Tibial artery (tissue), 4 donors: ENCODE measurements around the gene KRT25.

Source experiments
- DNase-seq, 2 donors: peaks; one replicate each; pipeline ENCODE4 v3.0.0-alpha.2; 2019
- H3K27ac ChIP-seq, 2 donors: fragments of 200-600 bp; sonication (generic) in 1 of 2; 1 replicate in 1 of 2; 2 replicates in 1 of 2; pipeline ENCODE4 v1.5.1; 2018 to 2019; ENCODE audit warnings: mild to moderate bottlenecking in 1 of 2
- H3K27me3 ChIP-seq, 2 donors: fragments of 200-600 bp; sonication (generic) in 1 of 2; one replicate each; pipeline versions ENCODE4 v1.5.1 to v1.6.0; 2016 to 2019
- H3K36me3 ChIP-seq, 3 donors: fragments of 200-600 bp; sonication (generic) in 2 of 3; one replicate each; pipeline ENCODE4 v1.5.1; 2016 to 2019; ENCODE audit warnings: mild to moderate bottlenecking in 2 of 3
- H3K4me1 ChIP-seq, 4 donors: fragments of 200-600 bp; sonication (generic) in 2 of 4; 1 replicate in 3 of 4; 2 replicates in 1 of 4; pipeline ENCODE4 v1.5.1; 2016 to 2019
- H3K4me3 ChIP-seq, 2 donors: fragments of 200-600 bp; sonication (generic) in 1 of 2; 1 replicate in 1 of 2; 2 replicates in 1 of 2; pipeline ENCODE4 v1.5.1; 2018 to 2019; ENCODE audit warnings: mild to moderate bottlenecking in 2 of 2
- H3K9me3 ChIP-seq, 3 donors: fragments of 200-600 bp; sonication (generic) in 1 of 3; one replicate each; pipeline ENCODE4 v1.5.1; 2016 to 2019
- intact Hi-C: fragments of 100-400 bp; cut with DNase I; formaldehyde crosslinking; loops from one replicate; pipeline ENCODE4 v1.15.0; 2023; ENCODE audit warnings: low total_unique reads
- TF ChIP-seq, protein P1 (sequence below), 2 experiments: fragments of 200-600 bp in 1 of 2; fragments of 450-650 bp in 1 of 2; IDR thresholded peaks; one replicate each; pipeline ENCODE4 v1.5.1; 2017 to 2019; ENCODE audit warnings: antibody characterized with exemption in 2 of 2, mild to moderate bottlenecking in 1 of 2, moderate library complexity in 1 of 2

Gene KRT25

DNA sequence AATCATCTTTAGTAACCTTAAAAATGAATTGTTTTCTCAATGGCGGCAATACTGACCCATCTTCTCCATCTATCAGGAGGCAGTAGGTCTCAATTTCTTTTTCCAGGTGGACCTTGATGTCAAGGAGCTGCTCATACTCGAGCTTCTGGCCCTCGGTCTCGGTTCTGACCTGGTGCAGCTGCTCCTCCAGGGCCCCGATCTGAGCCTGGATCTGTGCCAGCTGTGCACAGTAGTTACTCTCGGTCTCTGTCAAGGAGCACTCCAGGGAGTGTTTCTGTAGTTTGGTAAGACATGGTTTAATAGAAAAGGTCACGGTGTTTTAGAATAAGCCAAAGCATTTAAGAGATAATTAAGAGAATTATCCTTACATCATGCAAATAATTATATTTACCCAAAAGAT lies 22.3 kb upstream of the KRT25 start:
- TF ChIP-seq, protein P1, sequence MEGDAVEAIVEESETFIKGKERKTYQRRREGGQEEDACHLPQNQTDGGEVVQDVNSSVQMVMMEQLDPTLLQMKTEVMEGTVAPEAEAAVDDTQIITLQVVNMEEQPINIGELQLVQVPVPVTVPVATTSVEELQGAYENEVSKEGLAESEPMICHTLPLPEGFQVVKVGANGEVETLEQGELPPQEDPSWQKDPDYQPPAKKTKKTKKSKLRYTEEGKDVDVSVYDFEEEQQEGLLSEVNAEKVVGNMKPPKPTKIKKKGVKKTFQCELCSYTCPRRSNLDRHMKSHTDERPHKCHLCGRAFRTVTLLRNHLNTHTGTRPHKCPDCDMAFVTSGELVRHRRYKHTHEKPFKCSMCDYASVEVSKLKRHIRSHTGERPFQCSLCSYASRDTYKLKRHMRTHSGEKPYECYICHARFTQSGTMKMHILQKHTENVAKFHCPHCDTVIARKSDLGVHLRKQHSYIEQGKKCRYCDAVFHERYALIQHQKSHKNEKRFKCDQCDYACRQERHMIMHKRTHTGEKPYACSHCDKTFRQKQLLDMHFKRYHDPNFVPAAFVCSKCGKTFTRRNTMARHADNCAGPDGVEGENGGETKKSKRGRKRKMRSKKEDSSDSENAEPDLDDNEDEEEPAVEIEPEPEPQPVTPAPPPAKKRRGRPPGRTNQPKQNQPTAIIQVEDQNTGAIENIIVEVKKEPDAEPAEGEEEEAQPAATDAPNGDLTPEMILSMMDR (IDR thresholded peaks at IDR 0.05), result no peak
- no peak for DNase-seq
- no peaks in the 10 kb centered on the region for H3K4me1 ChIP-seq
- H3K9me3 ChIP-seq, result no peaks in the 10 kb centered on the region
- intact Hi-C loops, result no loop called here
- peaks cover 0 to 27% of the 10 kb centered on the region in 2 donors for H3K27me3 ChIP-seq
- H3K36me3 ChIP-seq, result no peaks in the 10 kb centered on the region
- no peak overlapping the region for H3K27ac ChIP-seq
- H3K4me3 ChIP-seq, result no peak overlapping the region

DNA sequence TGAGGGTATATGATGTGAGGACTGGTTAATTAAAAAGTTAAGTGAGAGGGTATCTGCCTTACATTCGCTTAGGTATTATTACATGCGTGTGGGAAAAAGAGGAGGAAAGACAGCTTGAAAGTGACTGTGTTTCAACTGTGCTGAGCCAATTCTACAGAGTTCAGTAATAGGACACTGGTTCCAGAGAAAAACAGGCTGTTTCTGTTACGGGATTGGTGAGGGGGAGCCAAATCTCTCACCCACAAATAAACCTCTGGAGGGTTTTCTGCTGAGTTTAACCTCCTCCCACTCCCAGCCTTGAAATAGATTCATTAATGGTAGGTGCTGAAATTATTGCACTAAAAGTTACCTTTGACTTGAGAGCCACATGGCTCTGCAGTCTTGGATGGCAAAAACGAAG lies 20.8 kb upstream of the KRT25 start:
- Histone ChIP-seq H3K27ac (no peak overlapping the region), H3K27me3 (peaks cover 0 to 20% of the 10 kb centered on the region in 2 donors), H3K9me3 (no peaks in the 10 kb centered on the region), H3K36me3 (no peaks in the 10 kb centered on the region), H3K4me3 (no peak overlapping the region), H3K4me1 (no peaks in the 10 kb centered on the region)
- TF ChIP-seq, protein P1 (IDR thresholded peaks at IDR 0.05), result no peak
- intact Hi-C loops, result no loop called here
- no peak for DNase-seq

DNA sequence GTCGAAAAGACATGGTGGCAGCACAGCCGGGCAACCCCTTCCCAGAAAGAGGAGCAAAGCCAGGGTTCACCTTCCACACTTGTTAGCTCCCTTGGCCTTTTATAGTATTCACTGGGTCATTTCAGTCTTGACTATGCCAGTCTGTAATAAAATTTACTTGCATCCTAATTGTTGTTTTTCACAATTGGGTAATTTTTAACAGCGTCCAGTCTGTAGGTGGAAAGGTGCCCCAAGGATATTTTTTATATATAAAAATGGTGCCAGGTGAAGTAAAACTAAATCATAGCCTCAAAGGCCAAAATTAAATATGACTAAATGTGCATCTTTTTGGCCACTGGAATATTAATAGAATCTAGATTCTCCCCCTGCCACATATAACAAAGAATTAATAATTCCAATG lies 17.0 kb upstream of the KRT25 start, which contains the start of gene KRT26:
KRT26 (minus strand) TSS at position 101 of the 400 bp plus-strand sequence; CDS start at position 13, 88 bp downstream.
- Histone ChIP-seq H3K9me3 (no peaks in the 10 kb centered on the region), H3K27me3 (peaks cover 0 to 4% of the 10 kb centered on the region in 2 donors), H3K36me3 (no peaks in the 10 kb centered on the region), H3K4me3 (no peak within 1 kb of the TSS), H3K27ac (no peak within 1 kb of the TSS), H3K4me1 (no peaks in the 10 kb centered on the region)
- TF ChIP-seq, protein P1 (IDR thresholded peaks at IDR 0.05), result no peak
- intact Hi-C loops, result no loop called here
- DNase-seq, result no peak

DNA sequence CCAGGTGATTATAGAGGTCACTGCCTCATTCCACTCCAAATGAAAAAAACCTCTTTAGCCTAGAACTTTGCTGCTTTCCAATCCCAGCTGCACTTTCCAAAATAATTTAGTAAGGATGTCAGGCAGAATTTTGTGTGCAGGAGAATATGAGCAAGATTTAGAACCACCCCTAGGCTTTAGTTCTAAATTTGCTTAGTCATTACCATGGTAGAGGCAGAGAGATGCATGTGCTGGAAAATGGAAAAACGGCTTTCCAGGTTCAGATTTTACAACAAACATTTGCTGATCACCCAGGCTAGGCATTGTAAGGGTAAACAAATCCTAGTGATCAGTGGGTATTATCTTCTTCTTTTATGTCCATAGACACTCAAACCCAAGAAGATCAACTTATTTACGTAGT lies 10.5 kb upstream of the KRT25 start:
- intact Hi-C loops, result no loop called here
- H3K4me3 ChIP-seq, result no peak overlapping the region
- no peaks in the 10 kb centered on the region for H3K36me3 ChIP-seq
- peaks cover 0 to 8% of the 10 kb centered on the region in 2 donors for H3K27me3 ChIP-seq
- peaks cover 0 to 20% (median 7%) of the 10 kb centered on the region in 3 donors for H3K9me3 ChIP-seq
- TF ChIP-seq, protein P1 (IDR thresholded peaks at IDR 0.05), result no peak
- H3K27ac ChIP-seq, result no peak overlapping the region
- no peaks in the 10 kb centered on the region for H3K4me1 ChIP-seq
- DNase-seq, result no peak

DNA sequence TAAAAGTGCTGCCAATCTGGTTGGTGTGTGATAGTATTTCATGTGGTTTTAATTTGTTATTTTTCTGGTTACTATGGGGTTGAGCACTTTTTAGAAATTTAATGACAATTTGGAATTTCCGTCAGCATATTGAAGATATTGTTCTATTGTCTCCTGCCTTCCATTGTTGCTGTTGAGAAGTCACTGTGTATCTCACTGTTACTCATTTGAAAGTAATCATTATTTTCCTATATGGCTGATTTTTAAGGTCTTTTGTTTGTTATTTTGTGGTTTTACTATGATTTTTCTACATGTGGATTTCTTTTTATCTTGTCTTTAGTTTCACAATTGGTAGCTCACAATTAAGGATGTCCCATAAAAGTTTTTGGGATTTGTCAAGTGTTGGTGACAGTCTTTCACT lies 8.6 kb upstream of the KRT25 start:
- TF ChIP-seq, protein P1 (IDR thresholded peaks at IDR 0.05), result no peak
- no peak overlapping the region for H3K27ac ChIP-seq
- DNase-seq, result no peak
- H3K9me3 ChIP-seq, result peaks cover 0 to 34% (median 22%) of the 10 kb centered on the region in 3 donors
- H3K36me3 ChIP-seq, result no peaks in the 10 kb centered on the region
- no peak overlapping the region for H3K4me3 ChIP-seq
- no peaks in the 10 kb centered on the region for H3K4me1 ChIP-seq
- intact Hi-C loops, result no loop called here
- H3K27me3 ChIP-seq, result peaks cover 0 to 8% of the 10 kb centered on the region in 2 donors
